Measurements from ENCODE around the gene EPS15.
"Not testable (repeated sequence)": the region's sequence is repeated elsewhere in the genome, so short reads cannot be mapped to it uniquely, and the experiment has no call there.

The EPS15 gene

GRCh38 chr1:51411820-51412219, 107.2 kb downstream of the EPS15 start:
- not testable (repeated sequence) for H3K27ac Mint-ChIP-seq; H3K4me3 Mint-ChIP-seq; H3K9me3 Mint-ChIP-seq; DNase-seq (ENCODE audit: low spot score); H3K27me3 Mint-ChIP-seq (ENCODE audit: low read depth); H3K4me1 Mint-ChIP-seq (ENCODE audit: low read depth)
- peaks cover 35% of the 10 kb centered on the region for H3K36me3 Mint-ChIP-seq (ENCODE audit: low read depth)

GRCh38 chr1:51410568-51411460, 108.3 kb downstream of the EPS15 start:
- no peak overlapping the region for H3K4me3 Mint-ChIP-seq
- H3K27me3 Mint-ChIP-seq (ENCODE audit: low read depth) = no peaks in the 10 kb centered on the region
- H3K36me3 Mint-ChIP-seq (ENCODE audit: low read depth) = peaks cover 35% of the 10 kb centered on the region
- DNase-seq (ENCODE audit: low spot score) = no peak
- peaks cover 3% of the 10 kb centered on the region for H3K9me3 Mint-ChIP-seq
- no peak overlapping the region for H3K27ac Mint-ChIP-seq
- peaks cover 9% of the 10 kb centered on the region for H3K4me1 Mint-ChIP-seq (ENCODE audit: low read depth)

GRCh38 chr1:51409755-51410541, 109.1 kb downstream of the EPS15 start:
- not testable (repeated sequence) for H3K9me3 Mint-ChIP-seq; H3K27ac Mint-ChIP-seq; H3K4me3 Mint-ChIP-seq; H3K4me1 Mint-ChIP-seq (ENCODE audit: low read depth); DNase-seq (ENCODE audit: low spot score); H3K27me3 Mint-ChIP-seq (ENCODE audit: low read depth)
- peaks cover 36% of the 10 kb centered on the region for H3K36me3 Mint-ChIP-seq (ENCODE audit: low read depth)

- Mint-ChIP-seq H3K4me3 (no peak overlapping the region), H3K4me1 (ENCODE audit: low read depth) (no peaks in the 10 kb centered on the region), H3K27me3 (ENCODE audit: low read depth) (no peaks in the 10 kb centered on the region), H3K36me3 (ENCODE audit: low read depth) (peaks cover 28% of the 10 kb centered on the region), H3K27ac (no peak overlapping the region), H3K9me3 (peaks cover 4% of the 10 kb centered on the region)
- DNase-seq (ENCODE audit: low spot score) = no peak
These were observed 126.8 kb downstream of the EPS15 start for GRCh38 chr1:51392241-51392640.

- H3K4me1 Mint-ChIP-seq (ENCODE audit: low read depth); H3K4me3 Mint-ChIP-seq; DNase-seq (ENCODE audit: low spot score); H3K27me3 Mint-ChIP-seq (ENCODE audit: low read depth); H3K27ac Mint-ChIP-seq: not testable (repeated sequence)
- peaks cover 12% of the 10 kb centered on the region for H3K9me3 Mint-ChIP-seq
- peaks cover 37% of the 10 kb centered on the region for H3K36me3 Mint-ChIP-seq (ENCODE audit: low read depth)
These were observed 128.4 kb downstream of the EPS15 start for GRCh38 chr1:51390641-51391040.

GRCh38 chr1:51387288-51387687, 131.8 kb downstream of the EPS15 start:
- not testable (repeated sequence) for H3K27ac Mint-ChIP-seq; H3K4me3 Mint-ChIP-seq; H3K27me3 Mint-ChIP-seq (ENCODE audit: low read depth); H3K4me1 Mint-ChIP-seq (ENCODE audit: low read depth); DNase-seq (ENCODE audit: low spot score)
- peaks cover 35% of the 10 kb centered on the region for H3K9me3 Mint-ChIP-seq
- H3K36me3 Mint-ChIP-seq (ENCODE audit: low read depth) = peaks cover 55% of the 10 kb centered on the region

- H3K27me3 Mint-ChIP-seq (ENCODE audit: low read depth); H3K27ac Mint-ChIP-seq; DNase-seq (ENCODE audit: low spot score); H3K4me1 Mint-ChIP-seq (ENCODE audit: low read depth); H3K4me3 Mint-ChIP-seq: not testable (repeated sequence)
- Mint-ChIP-seq H3K36me3 (ENCODE audit: low read depth) (peaks cover 56% of the 10 kb centered on the region), H3K9me3 (peaks cover 35% of the 10 kb centered on the region)
These were observed 132.8 kb downstream of the EPS15 start for GRCh38 chr1:51386259-51386658.

GRCh38 chr1:51385776-51386175, 133.3 kb downstream of the EPS15 start:
- Mint-ChIP-seq H3K36me3 (ENCODE audit: low read depth) (peaks cover 59% of the 10 kb centered on the region), H3K9me3 (peaks cover 35% of the 10 kb centered on the region), H3K4me1 (ENCODE audit: low read depth) (no peaks in the 10 kb centered on the region), H3K4me3 (no peak overlapping the region), H3K27me3 (ENCODE audit: low read depth) (no peaks in the 10 kb centered on the region), H3K27ac (no peak overlapping the region)
- DNase-seq (ENCODE audit: low spot score) = no peak

GRCh38 chr1:51381964-51382363, 137.1 kb downstream of the EPS15 start:
- H3K27ac Mint-ChIP-seq = no peak overlapping the region
- peaks cover 31% of the 10 kb centered on the region for H3K9me3 Mint-ChIP-seq
- H3K36me3 Mint-ChIP-seq (ENCODE audit: low read depth) = peaks cover 74% of the 10 kb centered on the region
- H3K27me3 Mint-ChIP-seq (ENCODE audit: low read depth) = no peaks in the 10 kb centered on the region
- H3K4me1 Mint-ChIP-seq (ENCODE audit: low read depth) = no peaks in the 10 kb centered on the region
- DNase-seq (ENCODE audit: low spot score) = no peak
- H3K4me3 Mint-ChIP-seq = no peak overlapping the region

GRCh38 chr1:51380936-51381335, 138.1 kb downstream of the EPS15 start:
- Mint-ChIP-seq H3K36me3 (ENCODE audit: low read depth) (peaks cover 67% of the 10 kb centered on the region), H3K4me1 (ENCODE audit: low read depth) (no peaks in the 10 kb centered on the region), H3K27ac (no peak overlapping the region), H3K9me3 (peaks cover 23% of the 10 kb centered on the region), H3K27me3 (ENCODE audit: low read depth) (no peaks in the 10 kb centered on the region), H3K4me3 (no peak overlapping the region)
- DNase-seq (ENCODE audit: low spot score) = no peak

GRCh38 chr1:51378871-51379270, 140.2 kb downstream of the EPS15 start:
- Mint-ChIP-seq H3K36me3 (ENCODE audit: low read depth) (peaks cover 54% of the 10 kb centered on the region), H3K4me3 (no peak overlapping the region), H3K9me3 (peaks cover 12% of the 10 kb centered on the region), H3K27me3 (ENCODE audit: low read depth) (no peaks in the 10 kb centered on the region), H3K4me1 (ENCODE audit: low read depth) (no peaks in the 10 kb centered on the region), H3K27ac (no peak overlapping the region)
- DNase-seq (ENCODE audit: low spot score) = no peak

- no peak overlapping the region for H3K27ac Mint-ChIP-seq
These were observed 145.2 kb downstream of the EPS15 start for GRCh38 chr1:51373898-51374297.

GRCh38 chr1:51372561-51372960, 146.5 kb downstream of the EPS15 start:
- peaks cover 14% of the 10 kb centered on the region for H3K36me3 Mint-ChIP-seq (ENCODE audit: low read depth)
- no peaks in the 10 kb centered on the region for H3K4me1 Mint-ChIP-seq (ENCODE audit: low read depth)
- no peak for DNase-seq (ENCODE audit: low spot score)
- no peaks in the 10 kb centered on the region for H3K27me3 Mint-ChIP-seq (ENCODE audit: low read depth)
- H3K4me3 Mint-ChIP-seq = no peak overlapping the region
- no peak overlapping the region for H3K27ac Mint-ChIP-seq
- no peaks in the 10 kb centered on the region for H3K9me3 Mint-ChIP-seq

More at GRCh38 chr1:51373898-51374297, 145.2 kb downstream of the EPS15 start:
- no peak overlapping the region for H3K4me3 Mint-ChIP-seq
- no peak for DNase-seq (ENCODE audit: low spot score)
- H3K9me3 Mint-ChIP-seq = no peaks in the 10 kb centered on the region
- H3K27me3 Mint-ChIP-seq (ENCODE audit: low read depth) = no peaks in the 10 kb centered on the region
- H3K36me3 Mint-ChIP-seq (ENCODE audit: low read depth) = peaks cover 19% of the 10 kb centered on the region
- H3K4me1 Mint-ChIP-seq (ENCODE audit: low read depth) = no peaks in the 10 kb centered on the region

GRCh38 chr1:51369171-51369570, 149.9 kb downstream of the EPS15 start:
- Mint-ChIP-seq H3K27ac (no peak overlapping the region), H3K9me3 (no peaks in the 10 kb centered on the region), H3K4me1 (ENCODE audit: low read depth) (no peaks in the 10 kb centered on the region), H3K36me3 (ENCODE audit: low read depth) (peaks cover 11% of the 10 kb centered on the region), H3K4me3 (no peak overlapping the region), H3K27me3 (ENCODE audit: low read depth) (no peaks in the 10 kb centered on the region)
- no peak for DNase-seq (ENCODE audit: low spot score)

All from T-helper 2 cell treated with Interferon-gamma antibody and Interleukin-4, amounts not matched to agents 5 μg/mL and 100 μg/mL, for 36 hours (primary cell).